WTC11 (cell line): Measurements from ENCODE around the gene SIGLEC10. TPM values are rescaled to one million over a fixed set of nuclear protein-coding genes. Genes with fewer than 3 reads are reported as not detected.

Source experiments
- CREM ChIP-seq: sonication (generic); formaldehyde crosslinking; IDR thresholded peaks from 2 replicates; pipeline ENCODE4 v1.8.1; 2022; ENCODE audit warnings: mild to moderate bottlenecking, missing genetic modification reagents, moderate library complexity
- ELF4 ChIP-seq: sonication (generic); formaldehyde crosslinking; IDR thresholded peaks from 2 replicates; pipeline ENCODE4 v1.8.1; 2022; ENCODE audit warnings: low read depth, mild to moderate bottlenecking, moderate library complexity, missing genetic modification reagents
- ESRRA ChIP-seq: sonication (generic); formaldehyde crosslinking; IDR thresholded peaks from 2 replicates; pipeline ENCODE4 v1.8.1; 2022; ENCODE audit warnings: mild to moderate bottlenecking, missing genetic modification reagents, borderline replicate concordance
- FOXK1 ChIP-seq: sonication (generic); formaldehyde crosslinking; IDR thresholded peaks from 2 replicates; pipeline ENCODE4 v1.8.0; 2022; ENCODE audit warnings: mild to moderate bottlenecking, moderate library complexity, missing genetic modification reagents
- NR2C2 ChIP-seq: sonication (generic); formaldehyde crosslinking; IDR thresholded peaks from 2 replicates; pipeline ENCODE4 v1.8.0; 2022; ENCODE audit warnings: mild to moderate bottlenecking, missing genetic modification reagents
- PRRX2 ChIP-seq: fragments of 250-450 bp; sonication (Bioruptor Pico); IDR thresholded peaks from 2 replicates; pipeline ENCODE4 v1.8.0; 2021; ENCODE audit warnings: mild to moderate bottlenecking
- SMAD4 ChIP-seq: sonication (generic); formaldehyde crosslinking; IDR thresholded peaks from 2 replicates; pipeline ENCODE4 v1.8.0; 2022; ENCODE audit warnings: mild to moderate bottlenecking, missing genetic modification reagents
- ZNF219 ChIP-seq: sonication (generic); formaldehyde crosslinking; IDR thresholded peaks from 2 replicates; pipeline ENCODE4 v1.8.0; 2023; ENCODE audit warnings: missing genetic modification reagents, mild to moderate bottlenecking, borderline replicate concordance
- ZNF317 ChIP-seq: sonication (generic); formaldehyde crosslinking; IDR thresholded peaks from 2 replicates; pipeline ENCODE4 v1.8.1; 2023; ENCODE audit warnings: low read depth, mild to moderate bottlenecking, moderate library complexity, missing genetic modification reagents, borderline replicate concordance
- ZNF423 ChIP-seq: fragments of 250-450 bp; sonication (Bioruptor Pico); IDR thresholded peaks from 2 replicates; pipeline ENCODE4 v2.1.2; 2022; ENCODE audit warnings: mild to moderate bottlenecking, moderate library complexity
- total RNA-seq: library from RNA; stranded (reverse); gene quantifications from 3 replicates; pipeline ENCODE4 v1.2.3, GENCODE V29; 2021
- TF ChIP-seq, protein P1 (sequence below): fragments of 250-450 bp; sonication (Bioruptor Pico); IDR thresholded peaks from 2 replicates; pipeline ENCODE4 v1.9.0; 2021; ENCODE audit warnings: moderate library complexity, mild to moderate bottlenecking, inconsistent platforms, borderline replicate concordance
- TF ChIP-seq, protein P2 (sequence below): sonication (generic); formaldehyde crosslinking; conservative IDR thresholded peaks from 2 replicates; pipeline ENCODE4 v1.8.1; 2023; ENCODE audit warnings: mild to moderate bottlenecking, low read depth, missing genetic modification reagents, moderate library complexity
- TF ChIP-seq, protein P3 (sequence below): sonication (generic); formaldehyde crosslinking; IDR thresholded peaks from 2 replicates; pipeline ENCODE4 v1.8.0; 2022; ENCODE audit warnings: missing genetic modification reagents
- TF ChIP-seq, protein P4 (sequence below): sonication (generic); formaldehyde crosslinking; IDR thresholded peaks from 2 replicates; pipeline ENCODE4 v1.8.0; 2022; ENCODE audit warnings: mild to moderate bottlenecking, missing genetic modification reagents
- TF ChIP-seq, protein P5 (sequence below): sonication (generic); formaldehyde crosslinking; IDR thresholded peaks from 2 replicates; pipeline ENCODE4 v1.8.0; 2022; ENCODE audit warnings: mild to moderate bottlenecking, missing genetic modification reagents
- TF ChIP-seq, protein P6 (sequence below): fragments of 250-450 bp; sonication (Bioruptor Pico); IDR thresholded peaks from 2 replicates; pipeline ENCODE4 v1.9.0; 2021; ENCODE audit warnings: mild to moderate bottlenecking
- TF ChIP-seq, protein P7 (sequence below): sonication (generic); formaldehyde crosslinking; IDR thresholded peaks from 2 replicates; pipeline ENCODE4 v1.8.0; 2022; ENCODE audit warnings: mild to moderate bottlenecking, missing genetic modification reagents
- TF ChIP-seq, protein P8 (sequence below): sonication (generic); formaldehyde crosslinking; IDR thresholded peaks from 2 replicates; pipeline ENCODE4 v1.8.1; 2023; ENCODE audit warnings: mild to moderate bottlenecking, missing genetic modification reagents
- TF ChIP-seq, protein P9 (sequence below): sonication (generic); formaldehyde crosslinking; IDR thresholded peaks from 2 replicates; pipeline ENCODE4 v1.8.0; 2023; ENCODE audit warnings: mild to moderate bottlenecking, missing genetic modification reagents

SIGLEC10 gene
- total RNA-seq, 1 experiment from 2014 or later: not detected

DNA sequence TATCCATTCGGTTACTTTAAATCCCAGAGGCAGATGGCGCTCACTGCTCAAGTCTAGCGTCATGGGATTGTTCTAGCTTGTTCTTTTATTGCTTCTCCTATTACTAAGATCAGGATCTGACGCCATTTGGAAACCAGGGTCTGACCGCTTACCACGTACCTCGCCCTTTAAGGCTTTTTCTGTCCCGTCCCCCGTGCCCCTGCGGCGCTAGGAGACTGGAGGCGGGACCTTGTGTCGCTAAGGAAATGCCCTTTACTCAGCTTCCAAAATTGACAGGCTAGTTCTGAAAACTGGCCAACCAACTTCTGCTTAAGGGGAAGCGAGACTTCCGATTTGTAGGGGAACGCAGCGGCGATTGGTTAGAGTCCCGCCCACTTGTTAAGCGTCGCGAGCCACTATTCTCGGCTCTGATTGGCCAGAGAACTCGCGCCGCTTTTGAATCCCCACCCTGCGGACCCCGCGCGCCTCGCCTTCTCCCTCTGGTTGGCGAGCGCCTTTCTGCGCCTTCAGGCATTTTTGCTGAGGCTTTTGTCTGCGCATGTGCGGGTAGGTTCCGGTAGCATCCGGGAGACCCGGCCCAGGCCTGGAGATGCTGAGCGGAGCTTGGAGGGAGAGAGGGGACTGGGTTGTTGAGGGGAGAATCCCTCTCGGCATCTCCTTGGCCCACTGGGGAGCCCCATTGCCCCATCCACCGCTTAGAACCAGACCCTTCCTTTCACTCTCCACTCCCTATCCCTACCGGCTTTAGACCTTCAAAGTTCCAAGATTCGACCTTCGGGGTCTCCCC lies 23.2 kb downstream of the SIGLEC10 start (continued):
- no peak for TF ChIP-seq ZNF317 (CRISPR knock-in tag)
- TF ChIP-seq FOXK1 (CRISPR knock-in tag): no peak
- no peak for TF ChIP-seq SMAD4
- TF ChIP-seq ZNF219 (CRISPR knock-in tag): no peak
- 0 out of 2 replicates have a peak, but pooled peaks have one; percentile 44 for TF ChIP-seq CREM (CRISPR knock-in tag)
- TF ChIP-seq, protein P1, sequence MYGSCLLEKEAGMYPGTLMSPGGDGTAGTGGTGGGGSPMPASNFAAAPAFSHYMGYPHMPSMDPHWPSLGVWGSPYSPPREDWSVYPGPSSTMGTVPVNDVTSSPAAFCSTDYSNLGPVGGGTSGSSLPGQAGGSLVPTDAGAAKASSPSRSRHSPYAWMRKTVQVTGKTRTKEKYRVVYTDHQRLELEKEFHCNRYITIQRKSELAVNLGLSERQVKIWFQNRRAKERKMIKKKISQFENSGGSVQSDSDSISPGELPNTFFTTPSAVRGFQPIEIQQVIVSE (CRISPR knock-in tag): no peak
- TF ChIP-seq, protein P2, sequence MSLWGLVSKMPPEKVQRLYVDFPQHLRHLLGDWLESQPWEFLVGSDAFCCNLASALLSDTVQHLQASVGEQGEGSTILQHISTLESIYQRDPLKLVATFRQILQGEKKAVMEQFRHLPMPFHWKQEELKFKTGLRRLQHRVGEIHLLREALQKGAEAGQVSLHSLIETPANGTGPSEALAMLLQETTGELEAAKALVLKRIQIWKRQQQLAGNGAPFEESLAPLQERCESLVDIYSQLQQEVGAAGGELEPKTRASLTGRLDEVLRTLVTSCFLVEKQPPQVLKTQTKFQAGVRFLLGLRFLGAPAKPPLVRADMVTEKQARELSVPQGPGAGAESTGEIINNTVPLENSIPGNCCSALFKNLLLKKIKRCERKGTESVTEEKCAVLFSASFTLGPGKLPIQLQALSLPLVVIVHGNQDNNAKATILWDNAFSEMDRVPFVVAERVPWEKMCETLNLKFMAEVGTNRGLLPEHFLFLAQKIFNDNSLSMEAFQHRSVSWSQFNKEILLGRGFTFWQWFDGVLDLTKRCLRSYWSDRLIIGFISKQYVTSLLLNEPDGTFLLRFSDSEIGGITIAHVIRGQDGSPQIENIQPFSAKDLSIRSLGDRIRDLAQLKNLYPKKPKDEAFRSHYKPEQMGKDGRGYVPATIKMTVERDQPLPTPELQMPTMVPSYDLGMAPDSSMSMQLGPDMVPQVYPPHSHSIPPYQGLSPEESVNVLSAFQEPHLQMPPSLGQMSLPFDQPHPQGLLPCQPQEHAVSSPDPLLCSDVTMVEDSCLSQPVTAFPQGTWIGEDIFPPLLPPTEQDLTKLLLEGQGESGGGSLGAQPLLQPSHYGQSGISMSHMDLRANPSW (CRISPR knock-in tag): no peak
- TF ChIP-seq, protein P3, sequence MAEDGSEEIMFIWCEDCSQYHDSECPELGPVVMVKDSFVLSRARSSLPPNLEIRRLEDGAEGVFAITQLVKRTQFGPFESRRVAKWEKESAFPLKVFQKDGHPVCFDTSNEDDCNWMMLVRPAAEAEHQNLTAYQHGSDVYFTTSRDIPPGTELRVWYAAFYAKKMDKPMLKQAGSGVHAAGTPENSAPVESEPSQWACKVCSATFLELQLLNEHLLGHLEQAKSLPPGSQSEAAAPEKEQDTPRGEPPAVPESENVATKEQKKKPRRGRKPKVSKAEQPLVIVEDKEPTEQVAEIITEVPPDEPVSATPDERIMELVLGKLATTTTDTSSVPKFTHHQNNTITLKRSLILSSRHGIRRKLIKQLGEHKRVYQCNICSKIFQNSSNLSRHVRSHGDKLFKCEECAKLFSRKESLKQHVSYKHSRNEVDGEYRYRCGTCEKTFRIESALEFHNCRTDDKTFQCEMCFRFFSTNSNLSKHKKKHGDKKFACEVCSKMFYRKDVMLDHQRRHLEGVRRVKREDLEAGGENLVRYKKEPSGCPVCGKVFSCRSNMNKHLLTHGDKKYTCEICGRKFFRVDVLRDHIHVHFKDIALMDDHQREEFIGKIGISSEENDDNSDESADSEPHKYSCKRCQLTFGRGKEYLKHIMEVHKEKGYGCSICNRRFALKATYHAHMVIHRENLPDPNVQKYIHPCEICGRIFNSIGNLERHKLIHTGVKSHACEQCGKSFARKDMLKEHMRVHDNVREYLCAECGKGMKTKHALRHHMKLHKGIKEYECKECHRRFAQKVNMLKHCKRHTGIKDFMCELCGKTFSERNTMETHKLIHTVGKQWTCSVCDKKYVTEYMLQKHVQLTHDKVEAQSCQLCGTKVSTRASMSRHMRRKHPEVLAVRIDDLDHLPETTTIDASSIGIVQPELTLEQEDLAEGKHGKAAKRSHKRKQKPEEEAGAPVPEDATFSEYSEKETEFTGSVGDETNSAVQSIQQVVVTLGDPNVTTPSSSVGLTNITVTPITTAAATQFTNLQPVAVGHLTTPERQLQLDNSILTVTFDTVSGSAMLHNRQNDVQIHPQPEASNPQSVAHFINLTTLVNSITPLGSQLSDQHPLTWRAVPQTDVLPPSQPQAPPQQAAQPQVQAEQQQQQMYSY (CRISPR knock-in tag): no peak
- TF ChIP-seq, protein P4, sequence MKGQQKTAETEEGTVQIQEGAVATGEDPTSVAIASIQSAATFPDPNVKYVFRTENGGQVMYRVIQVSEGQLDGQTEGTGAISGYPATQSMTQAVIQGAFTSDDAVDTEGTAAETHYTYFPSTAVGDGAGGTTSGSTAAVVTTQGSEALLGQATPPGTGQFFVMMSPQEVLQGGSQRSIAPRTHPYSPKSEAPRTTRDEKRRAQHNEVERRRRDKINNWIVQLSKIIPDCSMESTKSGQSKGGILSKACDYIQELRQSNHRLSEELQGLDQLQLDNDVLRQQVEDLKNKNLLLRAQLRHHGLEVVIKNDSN (CRISPR knock-in tag): peak; percentile 42; the same call in 1 of the 2 replicates
- TF ChIP-seq ELF4 (CRISPR knock-in tag): no peak
- TF ChIP-seq, protein P5, sequence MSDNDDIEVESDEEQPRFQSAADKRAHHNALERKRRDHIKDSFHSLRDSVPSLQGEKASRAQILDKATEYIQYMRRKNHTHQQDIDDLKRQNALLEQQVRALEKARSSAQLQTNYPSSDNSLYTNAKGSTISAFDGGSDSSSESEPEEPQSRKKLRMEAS (CRISPR knock-in tag): peak; percentile 90
- no peak for TF ChIP-seq ESRRA (CRISPR knock-in tag)
- no peak for TF ChIP-seq ZNF423 (CRISPR knock-in tag)
- TF ChIP-seq, protein P6, sequence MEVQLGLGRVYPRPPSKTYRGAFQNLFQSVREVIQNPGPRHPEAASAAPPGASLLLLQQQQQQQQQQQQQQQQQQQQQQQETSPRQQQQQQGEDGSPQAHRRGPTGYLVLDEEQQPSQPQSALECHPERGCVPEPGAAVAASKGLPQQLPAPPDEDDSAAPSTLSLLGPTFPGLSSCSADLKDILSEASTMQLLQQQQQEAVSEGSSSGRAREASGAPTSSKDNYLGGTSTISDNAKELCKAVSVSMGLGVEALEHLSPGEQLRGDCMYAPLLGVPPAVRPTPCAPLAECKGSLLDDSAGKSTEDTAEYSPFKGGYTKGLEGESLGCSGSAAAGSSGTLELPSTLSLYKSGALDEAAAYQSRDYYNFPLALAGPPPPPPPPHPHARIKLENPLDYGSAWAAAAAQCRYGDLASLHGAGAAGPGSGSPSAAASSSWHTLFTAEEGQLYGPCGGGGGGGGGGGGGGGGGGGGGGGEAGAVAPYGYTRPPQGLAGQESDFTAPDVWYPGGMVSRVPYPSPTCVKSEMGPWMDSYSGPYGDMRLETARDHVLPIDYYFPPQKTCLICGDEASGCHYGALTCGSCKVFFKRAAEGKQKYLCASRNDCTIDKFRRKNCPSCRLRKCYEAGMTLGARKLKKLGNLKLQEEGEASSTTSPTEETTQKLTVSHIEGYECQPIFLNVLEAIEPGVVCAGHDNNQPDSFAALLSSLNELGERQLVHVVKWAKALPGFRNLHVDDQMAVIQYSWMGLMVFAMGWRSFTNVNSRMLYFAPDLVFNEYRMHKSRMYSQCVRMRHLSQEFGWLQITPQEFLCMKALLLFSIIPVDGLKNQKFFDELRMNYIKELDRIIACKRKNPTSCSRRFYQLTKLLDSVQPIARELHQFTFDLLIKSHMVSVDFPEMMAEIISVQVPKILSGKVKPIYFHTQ (CRISPR knock-in tag): no peak
- TF ChIP-seq, protein P7, sequence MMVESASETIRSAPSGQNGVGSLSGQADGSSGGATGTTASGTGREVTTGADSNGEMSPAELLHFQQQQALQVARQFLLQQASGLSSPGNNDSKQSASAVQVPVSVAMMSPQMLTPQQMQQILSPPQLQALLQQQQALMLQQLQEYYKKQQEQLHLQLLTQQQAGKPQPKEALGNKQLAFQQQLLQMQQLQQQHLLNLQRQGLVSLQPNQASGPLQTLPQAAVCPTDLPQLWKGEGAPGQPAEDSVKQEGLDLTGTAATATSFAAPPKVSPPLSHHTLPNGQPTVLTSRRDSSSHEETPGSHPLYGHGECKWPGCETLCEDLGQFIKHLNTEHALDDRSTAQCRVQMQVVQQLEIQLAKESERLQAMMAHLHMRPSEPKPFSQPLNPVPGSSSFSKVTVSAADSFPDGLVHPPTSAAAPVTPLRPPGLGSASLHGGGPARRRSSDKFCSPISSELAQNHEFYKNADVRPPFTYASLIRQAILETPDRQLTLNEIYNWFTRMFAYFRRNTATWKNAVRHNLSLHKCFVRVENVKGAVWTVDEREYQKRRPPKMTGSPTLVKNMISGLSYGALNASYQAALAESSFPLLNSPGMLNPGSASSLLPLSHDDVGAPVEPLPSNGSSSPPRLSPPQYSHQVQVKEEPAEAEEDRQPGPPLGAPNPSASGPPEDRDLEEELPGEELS (CRISPR knock-in tag): 0 out of 2 replicates have a peak, but pooled peaks have one; percentile 40
- TF ChIP-seq, protein P8, sequence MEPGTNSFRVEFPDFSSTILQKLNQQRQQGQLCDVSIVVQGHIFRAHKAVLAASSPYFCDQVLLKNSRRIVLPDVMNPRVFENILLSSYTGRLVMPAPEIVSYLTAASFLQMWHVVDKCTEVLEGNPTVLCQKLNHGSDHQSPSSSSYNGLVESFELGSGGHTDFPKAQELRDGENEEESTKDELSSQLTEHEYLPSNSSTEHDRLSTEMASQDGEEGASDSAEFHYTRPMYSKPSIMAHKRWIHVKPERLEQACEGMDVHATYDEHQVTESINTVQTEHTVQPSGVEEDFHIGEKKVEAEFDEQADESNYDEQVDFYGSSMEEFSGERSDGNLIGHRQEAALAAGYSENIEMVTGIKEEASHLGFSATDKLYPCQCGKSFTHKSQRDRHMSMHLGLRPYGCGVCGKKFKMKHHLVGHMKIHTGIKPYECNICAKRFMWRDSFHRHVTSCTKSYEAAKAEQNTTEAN (CRISPR knock-in tag): 0 out of 2 replicates have a peak, but pooled peaks have one; percentile 9
- no peak for TF ChIP-seq NR2C2 (CRISPR knock-in tag)
- TF ChIP-seq PRRX2: no peak
- TF ChIP-seq, protein P9, sequence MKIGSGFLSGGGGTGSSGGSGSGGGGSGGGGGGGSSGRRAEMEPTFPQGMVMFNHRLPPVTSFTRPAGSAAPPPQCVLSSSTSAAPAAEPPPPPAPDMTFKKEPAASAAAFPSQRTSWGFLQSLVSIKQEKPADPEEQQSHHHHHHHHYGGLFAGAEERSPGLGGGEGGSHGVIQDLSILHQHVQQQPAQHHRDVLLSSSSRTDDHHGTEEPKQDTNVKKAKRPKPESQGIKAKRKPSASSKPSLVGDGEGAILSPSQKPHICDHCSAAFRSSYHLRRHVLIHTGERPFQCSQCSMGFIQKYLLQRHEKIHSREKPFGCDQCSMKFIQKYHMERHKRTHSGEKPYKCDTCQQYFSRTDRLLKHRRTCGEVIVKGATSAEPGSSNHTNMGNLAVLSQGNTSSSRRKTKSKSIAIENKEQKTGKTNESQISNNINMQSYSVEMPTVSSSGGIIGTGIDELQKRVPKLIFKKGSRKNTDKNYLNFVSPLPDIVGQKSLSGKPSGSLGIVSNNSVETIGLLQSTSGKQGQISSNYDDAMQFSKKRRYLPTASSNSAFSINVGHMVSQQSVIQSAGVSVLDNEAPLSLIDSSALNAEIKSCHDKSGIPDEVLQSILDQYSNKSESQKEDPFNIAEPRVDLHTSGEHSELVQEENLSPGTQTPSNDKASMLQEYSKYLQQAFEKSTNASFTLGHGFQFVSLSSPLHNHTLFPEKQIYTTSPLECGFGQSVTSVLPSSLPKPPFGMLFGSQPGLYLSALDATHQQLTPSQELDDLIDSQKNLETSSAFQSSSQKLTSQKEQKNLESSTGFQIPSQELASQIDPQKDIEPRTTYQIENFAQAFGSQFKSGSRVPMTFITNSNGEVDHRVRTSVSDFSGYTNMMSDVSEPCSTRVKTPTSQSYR: peak; percentile 55; the same call in 1 of the 2 replicates
